Neutrophil (primary cell): ENCODE results near the gene JHY.

Source experiments
- H3K27ac ChIP-seq: fragments of 200-600 bp; sonication (generic); 2 replicates; pipeline ENCODE4 v1.5.1; 2016; ENCODE audit warnings: mild to moderate bottlenecking, moderate library complexity
- H3K27me3 ChIP-seq: fragments of 200-600 bp; sonication (generic); 2 replicates; pipeline ENCODE4 v1.6.0; 2016; ENCODE audit warnings: mild to moderate bottlenecking
- H3K36me3 ChIP-seq: fragments of 200-600 bp; sonication (generic); 2 replicates; pipeline ENCODE4 v1.5.1; 2017
- H3K4me1 ChIP-seq, 2 experiments: fragments of 200-600 bp in 1 of 2; sonication (generic) in 1 of 2; 1 replicate in 1 of 2; 2 replicates in 1 of 2; pipeline versions ENCODE4 v1.5.1 to v1.6.1; 2013 to 2016; ENCODE audit warnings: low read depth in 1 of 2, low read length in 1 of 2, mild to moderate bottlenecking in 1 of 2, moderate library complexity in 1 of 2; ENCODE audit not compliant: control insufficient read depth in 1 of 2, insufficient read depth in 1 of 2
- H3K4me3 ChIP-seq, 2 experiments: fragments of 200-600 bp in 1 of 2; sonication (generic) in 1 of 2; 1 replicate in 1 of 2; 2 replicates in 1 of 2; pipeline ENCODE4 v1.5.1; 2013 to 2016; ENCODE audit warnings: low read depth in 1 of 2, low read length in 1 of 2, mild to moderate bottlenecking in 1 of 2, moderate library complexity in 1 of 2
- H3K9me3 ChIP-seq: fragments of 200-600 bp; sonication (generic); 2 replicates; pipeline ENCODE4 v1.5.1; 2016
- TF ChIP-seq, protein P1 (sequence below): fragments of 200-600 bp; sonication (generic); IDR thresholded peaks from 2 replicates; pipeline ENCODE4 v1.5.1; 2016; ENCODE audit warnings: antibody characterized with exemption

JHY gene

DNA sequence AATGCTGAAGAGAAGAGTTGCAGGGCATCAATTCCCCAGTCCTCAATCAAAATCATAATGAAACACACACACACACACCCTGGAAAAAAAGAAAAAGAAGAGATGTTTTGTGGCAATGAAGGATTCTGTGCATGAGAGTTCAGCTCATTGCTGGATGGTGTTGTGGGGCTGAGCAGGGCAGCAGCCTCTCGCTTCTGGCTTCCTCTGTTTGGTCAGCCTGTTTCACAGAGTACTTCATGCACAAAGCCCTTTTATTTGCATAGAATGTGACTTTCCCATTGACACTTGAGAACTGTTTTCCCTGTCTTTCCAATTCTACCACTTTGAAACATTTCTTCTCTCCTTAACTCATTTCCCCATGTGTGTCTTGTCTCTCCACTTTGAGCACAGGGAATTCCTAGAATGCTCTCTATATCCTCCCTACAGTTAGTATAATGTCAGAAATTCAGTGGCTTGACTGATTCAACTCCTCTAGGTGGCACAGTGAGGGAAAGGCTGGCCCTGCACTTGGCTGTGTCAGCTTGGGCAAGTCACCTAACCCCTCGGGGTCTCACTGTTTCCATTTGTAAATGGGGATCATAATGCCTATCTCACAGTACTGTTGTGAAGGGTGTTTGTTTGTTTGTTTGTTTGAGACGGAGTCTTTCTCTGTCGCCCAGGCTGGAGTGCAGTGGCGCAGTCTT lies 124.4 kb downstream of the JHY start:
- H3K36me3 ChIP-seq: no peaks in the 10 kb centered on the region
- H3K9me3 ChIP-seq: no peaks in the 10 kb centered on the region
- peaks cover 29% of the 10 kb centered on the region for H3K27me3 ChIP-seq
- H3K27ac ChIP-seq: no peak overlapping the region
- H3K4me3 ChIP-seq: no peak overlapping the region
- no peaks in the 10 kb centered on the region for H3K4me1 ChIP-seq
- TF ChIP-seq, protein P1, sequence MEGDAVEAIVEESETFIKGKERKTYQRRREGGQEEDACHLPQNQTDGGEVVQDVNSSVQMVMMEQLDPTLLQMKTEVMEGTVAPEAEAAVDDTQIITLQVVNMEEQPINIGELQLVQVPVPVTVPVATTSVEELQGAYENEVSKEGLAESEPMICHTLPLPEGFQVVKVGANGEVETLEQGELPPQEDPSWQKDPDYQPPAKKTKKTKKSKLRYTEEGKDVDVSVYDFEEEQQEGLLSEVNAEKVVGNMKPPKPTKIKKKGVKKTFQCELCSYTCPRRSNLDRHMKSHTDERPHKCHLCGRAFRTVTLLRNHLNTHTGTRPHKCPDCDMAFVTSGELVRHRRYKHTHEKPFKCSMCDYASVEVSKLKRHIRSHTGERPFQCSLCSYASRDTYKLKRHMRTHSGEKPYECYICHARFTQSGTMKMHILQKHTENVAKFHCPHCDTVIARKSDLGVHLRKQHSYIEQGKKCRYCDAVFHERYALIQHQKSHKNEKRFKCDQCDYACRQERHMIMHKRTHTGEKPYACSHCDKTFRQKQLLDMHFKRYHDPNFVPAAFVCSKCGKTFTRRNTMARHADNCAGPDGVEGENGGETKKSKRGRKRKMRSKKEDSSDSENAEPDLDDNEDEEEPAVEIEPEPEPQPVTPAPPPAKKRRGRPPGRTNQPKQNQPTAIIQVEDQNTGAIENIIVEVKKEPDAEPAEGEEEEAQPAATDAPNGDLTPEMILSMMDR: no peak
